Right kidney (tissue), 1 donor: Measurements from ENCODE around the gene PNCK.

Source experiments
- DNase-seq: peaks from one replicate; pipeline ENCODE4 v3.0.0-alpha.2; 2016

The PNCK gene

GRCh38 chrX:153640736-153641575 is 32.7 kb downstream of the PNCK start:
- DNase-seq = no peak

- no peak for DNase-seq
Measured at GRCh38 chrX:153640045-153640686, 33.4 kb downstream of the PNCK start.

GRCh38 chrX:153639177-153640044 is 34.2 kb downstream of the PNCK start:
- DNase-seq = no peak

- DNase-seq = no peak
Measured at GRCh38 chrX:153638436-153639176, 35.0 kb downstream of the PNCK start.

- no peak for DNase-seq
Measured at GRCh38 chrX:153638041-153638371, 35.6 kb downstream of the PNCK start.

GRCh38 chrX:153637121-153638040 is 36.2 kb downstream of the PNCK start:
- no peak for DNase-seq

- no peak for DNase-seq
Measured at GRCh38 chrX:153636716-153637115, 36.9 kb downstream of the PNCK start.

GRCh38 chrX:153635788-153636668 is 37.6 kb downstream of the PNCK start:
- no peak for DNase-seq

GRCh38 chrX:153635388-153635787 is 38.2 kb downstream of the PNCK start:
- DNase-seq = no peak

GRCh38 chrX:153634832-153635231 is 38.8 kb downstream of the PNCK start:
- no peak for DNase-seq

- DNase-seq = no peak
Measured at GRCh38 chrX:153634236-153634635, 39.4 kb downstream of the PNCK start.

- DNase-seq = no peak
Measured at GRCh38 chrX:153633607-153634180, 39.9 kb downstream of the PNCK start.

GRCh38 chrX:153633048-153633447 is 40.6 kb downstream of the PNCK start:
- no peak for DNase-seq

GRCh38 chrX:153632595-153632946 is 41.0 kb downstream of the PNCK start:
- no peak for DNase-seq

GRCh38 chrX:153631907-153632594 is 41.6 kb downstream of the PNCK start:
- no peak for DNase-seq

GRCh38 chrX:153631346-153631745 is 42.3 kb downstream of the PNCK start:
- no peak for DNase-seq

GRCh38 chrX:153628665-153629064 is 44.9 kb downstream of the PNCK start:
- DNase-seq = no peak

- DNase-seq = no peak
Measured at GRCh38 chrX:153628129-153628528, 45.5 kb downstream of the PNCK start.

GRCh38 chrX:153627675-153628111 is 45.9 kb downstream of the PNCK start:
- DNase-seq = no peak
